Central memory CD8-positive, alpha-beta T cell (primary cell): ENCODE measurements around the gene DENND2C.

Experiments
- ATAC-seq: fragments of 150-1000 bp; cut with Tn5 transposase; replicated peaks from 2 replicates; pipeline ENCODE4 v1.10.0; 2022; ENCODE audit warnings: mild to moderate bottlenecking, moderate FRiP score, moderate number of reproducible peaks; ENCODE audit not compliant: poor library complexity, severe bottlenecking; ENCODE audit errors: extremely low read depth
- DNase-seq, 2 donors: peaks; one replicate each; pipeline ENCODE4 v3.0.0; 2021; ENCODE audit warnings: low spot score in 2 of 2
- H3K27ac Mint-ChIP-seq: one replicate; pipeline ENCODE4 v1.8.0; 2022; ENCODE audit warnings: low read depth, mild to moderate bottlenecking, moderate library complexity, mixed read lengths
- H3K27me3 Mint-ChIP-seq: one replicate; pipeline ENCODE4 v1.8.0; 2022; ENCODE audit warnings: mixed read lengths
- H3K36me3 Mint-ChIP-seq: one replicate; pipeline ENCODE4 v1.8.0; 2022; ENCODE audit warnings: mild to moderate bottlenecking, moderate library complexity, mixed read lengths; ENCODE audit not compliant: insufficient read depth
- H3K4me1 Mint-ChIP-seq: one replicate; pipeline ENCODE4 v1.8.0; 2022; ENCODE audit warnings: mixed read lengths
- H3K4me3 Mint-ChIP-seq: one replicate; pipeline ENCODE4 v1.8.0; 2022; ENCODE audit warnings: mild to moderate bottlenecking, moderate library complexity, mixed read lengths
- H3K9me3 Mint-ChIP-seq: one replicate; pipeline ENCODE4 v1.8.0; 2022; ENCODE audit warnings: mixed read lengths

DENND2C gene

DNA sequence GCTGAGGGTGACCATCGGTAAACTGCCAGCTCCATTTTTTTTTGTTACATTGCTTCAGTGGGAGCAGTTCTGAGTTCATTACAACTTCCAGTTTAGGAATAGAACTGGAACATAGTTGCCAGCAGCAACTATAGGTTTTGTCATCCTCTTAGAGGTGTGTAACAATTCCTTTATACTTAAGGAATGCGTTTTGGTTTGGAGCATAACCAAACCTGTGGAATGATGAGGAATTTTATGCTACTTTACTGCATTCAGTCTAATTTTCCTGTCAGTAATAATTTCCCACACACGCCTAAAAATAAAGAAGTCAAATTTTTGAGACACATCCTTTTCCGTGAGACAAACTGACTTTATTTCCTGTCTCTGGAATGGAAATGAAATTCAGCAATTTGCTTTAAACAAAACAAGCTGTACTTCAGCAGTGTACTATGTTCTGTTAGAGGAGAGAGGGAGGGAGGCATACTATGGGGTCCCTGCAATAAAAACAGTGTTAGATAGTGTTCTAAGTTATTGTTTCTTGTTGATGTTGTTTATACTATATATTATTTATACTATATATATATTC lies 30.3 kb upstream of the DENND2C start:
- H3K27ac Mint-ChIP-seq = no peak overlapping the region
- DNase-seq = no peak
- H3K27me3 Mint-ChIP-seq = peaks cover 17% of the 10 kb centered on the region
- no peaks in the 10 kb centered on the region for H3K9me3 Mint-ChIP-seq
- H3K36me3 Mint-ChIP-seq = peaks cover 11% of the 10 kb centered on the region
- no peaks in the 10 kb centered on the region for H3K4me1 Mint-ChIP-seq
- H3K4me3 Mint-ChIP-seq = no peak overlapping the region
- no peak for ATAC-seq

DNA sequence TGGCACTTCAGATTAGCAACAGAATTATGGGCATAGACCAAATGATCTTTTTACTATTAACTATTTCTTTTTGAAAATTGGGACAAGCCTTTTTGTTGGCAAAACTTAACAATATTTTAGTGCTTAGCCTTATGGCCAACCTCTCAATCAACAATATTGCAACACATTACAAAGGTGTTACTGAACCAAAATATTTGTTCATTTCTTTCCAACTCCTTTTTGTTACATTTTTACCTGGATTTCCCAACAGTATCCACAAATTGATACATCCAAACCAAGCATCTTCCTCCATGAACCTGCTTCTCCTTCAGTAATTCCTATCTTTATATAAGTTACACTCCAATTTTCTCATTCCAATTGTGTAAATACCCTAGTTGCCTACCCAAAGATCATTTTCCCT lies 27.0 kb upstream of the DENND2C start:
- peaks cover 20% of the 10 kb centered on the region for H3K27me3 Mint-ChIP-seq
- H3K27ac Mint-ChIP-seq = no peak overlapping the region
- ATAC-seq (no peak), DNase-seq (no peak)
- H3K4me3 Mint-ChIP-seq = no peak overlapping the region
- peaks cover 3% of the 10 kb centered on the region for H3K36me3 Mint-ChIP-seq
- no peaks in the 10 kb centered on the region for H3K4me1 Mint-ChIP-seq
- no peaks in the 10 kb centered on the region for H3K9me3 Mint-ChIP-seq

DNA sequence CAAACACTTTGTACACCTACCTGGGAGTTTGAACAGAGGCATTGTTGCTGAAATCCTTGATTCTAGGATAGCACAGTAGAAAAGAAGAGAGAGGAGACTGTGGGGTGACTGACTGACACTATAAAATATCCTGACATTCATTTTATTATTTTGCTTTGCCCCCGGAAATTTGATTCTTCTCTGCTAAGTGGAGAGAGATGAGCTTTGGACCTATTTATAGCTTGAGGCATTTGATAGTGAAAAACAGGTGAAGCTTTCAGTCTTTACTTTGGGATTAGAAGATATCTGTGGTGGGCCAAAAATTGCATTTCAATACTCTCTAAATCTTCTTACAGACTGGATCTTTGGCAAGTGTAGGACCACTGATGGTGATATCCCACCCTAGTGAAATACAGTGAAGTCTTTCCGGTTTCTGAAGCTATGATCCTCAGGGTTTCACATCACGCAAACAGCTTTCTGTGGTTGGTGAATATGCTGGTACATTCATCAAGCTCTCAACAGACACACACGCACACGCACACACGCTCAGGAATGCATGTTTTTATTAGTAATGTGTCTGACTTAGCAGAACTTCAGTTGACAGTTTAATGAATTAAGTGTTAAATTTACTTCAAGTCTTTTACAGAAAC lies 25.7 kb upstream of the DENND2C start, which contains the start of gene AMPD1:
AMPD1 (minus strand) TSS at position 117 of the 629 bp plus-strand sequence; CDS start at position 42, 75 bp downstream.
- no peak for DNase-seq
- H3K4me1 Mint-ChIP-seq = no peaks in the 10 kb centered on the region
- ATAC-seq = no peak
- H3K27ac Mint-ChIP-seq = no peak within 1 kb of the TSS
- peaks cover 3% of the 10 kb centered on the region for H3K36me3 Mint-ChIP-seq
- peaks cover 20% of the 10 kb centered on the region for H3K27me3 Mint-ChIP-seq
- H3K4me3 Mint-ChIP-seq = no peak within 1 kb of the TSS
- no peaks in the 10 kb centered on the region for H3K9me3 Mint-ChIP-seq

DNA sequence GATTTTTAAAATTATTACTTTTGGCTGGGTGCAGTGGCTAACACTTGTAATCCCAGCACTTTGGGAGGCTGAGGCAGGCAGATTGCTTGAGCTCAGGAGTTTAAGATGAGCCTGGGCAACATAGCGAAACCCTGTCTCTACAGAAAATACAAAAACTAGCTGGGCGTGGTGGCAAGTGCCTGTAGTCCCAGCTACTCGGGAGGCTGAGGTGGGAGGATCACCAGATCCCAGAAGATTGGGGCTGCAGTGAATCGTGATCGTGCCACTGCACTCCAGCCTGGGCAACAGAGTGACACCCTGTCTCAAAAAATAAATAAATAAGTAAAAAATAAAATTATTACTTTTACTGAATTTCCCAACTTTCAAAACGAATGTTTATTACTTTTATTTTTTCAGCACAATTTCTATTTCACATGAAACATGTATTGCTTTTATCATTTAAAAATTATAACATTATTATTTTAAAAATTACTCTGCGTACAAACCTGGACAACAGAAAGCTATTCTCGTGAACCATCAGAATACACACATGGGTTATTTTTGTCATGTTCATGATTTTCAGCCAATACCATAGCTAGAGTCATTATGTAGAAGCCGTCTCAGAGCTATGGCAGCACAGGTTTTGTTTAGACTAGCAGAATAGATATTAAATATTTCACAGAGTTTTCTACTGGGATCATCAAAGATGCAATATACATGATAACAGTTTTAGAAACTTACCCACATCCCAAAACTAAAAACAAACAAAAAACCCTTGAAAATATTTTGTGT lies 24.9 kb upstream of the DENND2C start:
- no peaks in the 10 kb centered on the region for H3K9me3 Mint-ChIP-seq
- peaks cover 20% of the 10 kb centered on the region for H3K27me3 Mint-ChIP-seq
- no peak overlapping the region for H3K4me3 Mint-ChIP-seq
- ATAC-seq (no peak), DNase-seq (no peak)
- H3K4me1 Mint-ChIP-seq = no peaks in the 10 kb centered on the region
- peaks cover 3% of the 10 kb centered on the region for H3K36me3 Mint-ChIP-seq
- no peak overlapping the region for H3K27ac Mint-ChIP-seq

DNA sequence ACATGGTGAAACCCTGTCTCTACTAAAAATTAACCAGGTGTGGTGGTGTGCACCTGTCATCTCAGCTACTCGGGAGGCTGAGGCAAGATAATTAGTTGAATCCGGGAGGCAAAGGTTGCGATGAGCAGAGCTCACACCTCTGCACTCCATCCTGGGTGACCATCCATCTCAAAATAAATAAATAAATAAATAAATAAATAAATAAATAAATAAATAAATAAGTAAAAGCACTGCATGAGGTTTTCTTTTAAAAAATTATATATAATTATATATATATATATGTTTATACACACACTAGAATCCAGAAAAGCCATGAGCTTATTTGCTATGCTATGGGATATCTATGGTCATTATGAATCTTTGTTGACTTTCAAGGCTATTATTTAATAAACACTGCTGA lies 23.1 kb upstream of the DENND2C start:
- no peaks in the 10 kb centered on the region for H3K4me1 Mint-ChIP-seq
- ATAC-seq = no peak
- H3K27ac Mint-ChIP-seq = no peak overlapping the region
- H3K36me3 Mint-ChIP-seq = peaks cover 3% of the 10 kb centered on the region
- peaks cover 35% of the 10 kb centered on the region for H3K27me3 Mint-ChIP-seq
- H3K4me3 Mint-ChIP-seq = no peak overlapping the region
- no peak for DNase-seq
- H3K9me3 Mint-ChIP-seq = no peaks in the 10 kb centered on the region

DNA sequence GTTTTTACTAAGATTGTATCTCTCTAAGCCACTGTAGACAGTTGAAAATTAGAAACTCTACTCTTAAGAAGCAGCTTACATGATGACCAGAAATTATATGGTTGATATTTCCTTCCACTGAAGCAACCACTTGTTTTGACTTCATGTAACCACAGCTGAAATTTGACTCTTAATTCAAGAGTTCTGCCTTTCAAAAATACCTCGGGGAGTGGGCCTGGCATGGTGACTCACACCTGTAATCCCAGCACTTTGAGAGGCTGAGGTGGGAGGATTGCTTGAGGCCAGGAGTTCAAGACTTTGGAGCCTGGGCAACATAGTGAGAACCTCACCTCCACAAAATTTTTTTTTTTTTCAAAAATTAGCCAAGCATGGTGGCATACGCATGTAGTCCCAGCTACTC lies 21.2 kb upstream of the DENND2C start:
- H3K4me3 Mint-ChIP-seq = no peak overlapping the region
- ATAC-seq (no peak), DNase-seq (no peak)
- H3K27ac Mint-ChIP-seq = no peak overlapping the region
- peaks cover 44% of the 10 kb centered on the region for H3K27me3 Mint-ChIP-seq
- no peaks in the 10 kb centered on the region for H3K4me1 Mint-ChIP-seq
- H3K9me3 Mint-ChIP-seq = no peaks in the 10 kb centered on the region
- H3K36me3 Mint-ChIP-seq = no peaks in the 10 kb centered on the region

DNA sequence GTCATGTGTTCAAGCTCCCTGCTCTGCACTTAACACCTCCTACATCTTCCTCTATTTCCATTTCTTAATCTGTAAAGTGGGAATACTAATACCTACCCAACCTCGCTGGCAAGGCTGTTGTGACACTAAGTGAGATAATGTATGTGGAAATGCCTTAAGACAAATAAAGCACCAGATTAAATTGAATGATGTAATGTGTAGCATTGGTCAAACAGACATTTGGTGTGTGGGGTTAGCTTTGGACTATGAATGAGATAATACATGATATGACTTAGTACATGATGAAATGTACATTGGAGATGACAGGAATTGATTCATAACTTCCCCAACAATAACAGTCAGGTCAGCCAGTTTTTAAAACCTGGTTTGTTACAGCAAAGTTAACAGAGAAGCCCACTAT lies 20.3 kb upstream of the DENND2C start:
- H3K27ac Mint-ChIP-seq = no peak overlapping the region
- no peaks in the 10 kb centered on the region for H3K36me3 Mint-ChIP-seq
- no peaks in the 10 kb centered on the region for H3K9me3 Mint-ChIP-seq
- ATAC-seq (no peak), DNase-seq (no peak)
- peaks cover 47% of the 10 kb centered on the region for H3K27me3 Mint-ChIP-seq
- H3K4me3 Mint-ChIP-seq = no peak overlapping the region
- no peaks in the 10 kb centered on the region for H3K4me1 Mint-ChIP-seq

DNA sequence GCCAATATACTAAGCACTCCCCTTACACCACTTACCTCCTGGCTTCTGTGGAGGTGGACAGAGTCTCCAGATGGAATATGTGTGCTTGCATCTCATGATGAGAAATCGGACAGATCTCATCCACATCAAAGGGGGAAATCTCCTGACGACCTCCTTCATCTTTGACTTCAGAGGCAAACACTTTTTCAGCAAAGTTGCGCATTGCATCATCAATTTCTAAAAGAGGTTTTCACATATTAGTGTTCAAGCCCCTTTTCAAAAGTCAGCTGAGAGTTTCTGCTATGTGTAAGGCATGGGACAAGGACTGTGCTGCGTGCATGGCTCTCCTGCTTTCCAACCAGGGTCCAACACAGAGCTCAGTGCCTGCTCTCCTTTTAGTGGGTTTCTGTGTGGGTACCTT lies 18.7 kb upstream of the DENND2C start:
- H3K36me3 Mint-ChIP-seq = no peaks in the 10 kb centered on the region
- H3K4me1 Mint-ChIP-seq = no peaks in the 10 kb centered on the region
- ATAC-seq (no peak), DNase-seq (no peak)
- no peaks in the 10 kb centered on the region for H3K9me3 Mint-ChIP-seq
- H3K27ac Mint-ChIP-seq = no peak overlapping the region
- no peak overlapping the region for H3K4me3 Mint-ChIP-seq
- peaks cover 59% of the 10 kb centered on the region for H3K27me3 Mint-ChIP-seq

DNA sequence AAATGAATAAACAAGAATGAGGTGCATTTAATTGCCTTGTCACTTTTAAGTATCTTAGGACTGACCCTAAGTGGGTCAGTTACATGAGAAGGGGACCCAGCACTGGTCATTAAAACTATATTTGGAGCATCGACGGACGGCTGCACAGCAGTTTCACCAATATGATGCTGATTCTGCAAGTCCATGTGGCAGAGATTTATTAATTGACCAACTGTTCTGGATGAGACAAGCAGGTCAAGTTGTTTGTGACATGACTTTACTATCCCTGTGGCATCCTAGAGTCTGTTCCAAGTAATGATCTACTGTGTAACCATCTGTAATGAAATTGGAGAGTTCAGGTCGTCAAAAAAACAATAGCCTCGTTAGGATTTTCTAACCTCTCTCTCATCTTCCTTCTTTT lies 16.0 kb upstream of the DENND2C start:
- Mint-ChIP-seq H3K4me3 (no peak overlapping the region), H3K27me3 (peaks cover 78% of the 10 kb centered on the region), H3K27ac (no peak overlapping the region), H3K36me3 (no peaks in the 10 kb centered on the region), H3K9me3 (no peaks in the 10 kb centered on the region), H3K4me1 (no peaks in the 10 kb centered on the region)
- DNase-seq = no peak
- no peak for ATAC-seq

DNA sequence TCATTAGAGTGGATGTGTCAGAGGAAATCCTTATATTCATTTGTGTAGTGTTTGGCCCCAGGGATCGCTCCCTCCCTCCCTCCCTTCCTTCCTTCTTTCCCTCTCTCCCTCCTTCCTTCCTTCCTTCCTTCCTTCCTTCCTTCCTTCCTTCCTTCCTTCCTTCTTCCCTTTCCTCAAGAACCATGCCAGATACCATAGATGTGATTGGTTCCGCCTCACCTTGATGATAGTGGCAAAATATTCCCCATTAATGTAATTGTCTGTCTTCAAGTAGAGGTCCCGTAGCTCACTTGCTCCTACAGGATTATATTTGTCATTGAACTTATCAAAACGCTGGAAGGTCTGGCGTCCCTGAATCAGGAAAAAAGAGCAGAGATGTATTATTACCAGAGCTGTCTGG lies 7.8 kb upstream of the DENND2C start:
- no peak for DNase-seq
- Mint-ChIP-seq H3K4me3 (no peak overlapping the region), H3K27me3 (peaks cover 72% of the 10 kb centered on the region), H3K9me3 (no peaks in the 10 kb centered on the region), H3K4me1 (no peaks in the 10 kb centered on the region), H3K27ac (no peak overlapping the region), H3K36me3 (no peaks in the 10 kb centered on the region)
- ATAC-seq = no peak

DNA sequence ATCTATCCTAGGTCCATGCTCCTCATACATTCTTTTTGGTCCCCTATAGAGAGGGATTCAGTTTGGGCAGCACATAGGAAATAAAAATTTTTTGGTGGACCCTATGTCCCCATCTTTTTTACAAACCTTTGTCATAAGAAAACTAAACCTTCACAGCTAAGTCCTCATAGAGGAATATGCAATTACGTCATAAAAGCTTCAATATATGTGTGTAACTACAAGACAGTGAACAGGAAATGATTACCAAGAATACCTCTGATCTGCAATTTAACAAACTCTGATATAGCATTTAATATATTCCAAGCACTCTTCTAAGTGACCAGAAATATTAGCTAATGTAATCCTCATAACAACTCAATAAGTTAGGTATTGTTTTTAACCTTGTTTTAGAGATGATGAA lies 6.3 kb upstream of the DENND2C start:
- peaks cover 61% of the 10 kb centered on the region for H3K27me3 Mint-ChIP-seq
- ATAC-seq = no peak

DNA sequence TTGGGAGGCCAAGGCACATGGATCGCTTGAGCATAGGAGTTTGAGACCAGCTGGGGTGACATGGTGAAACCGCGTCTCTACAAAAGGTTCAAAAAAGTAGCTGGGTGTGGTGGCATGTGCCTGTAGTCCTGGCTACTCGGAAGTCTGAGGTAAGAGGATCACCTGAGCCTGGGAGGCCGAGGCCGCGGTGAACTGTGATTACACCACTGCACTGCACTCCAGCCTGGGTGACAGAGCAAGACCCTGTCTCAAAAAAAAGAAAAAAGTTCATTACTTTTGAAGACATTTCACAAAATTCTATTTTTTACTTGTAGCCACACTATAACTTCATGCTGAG lies 2.1 kb upstream of the DENND2C start:
- Mint-ChIP-seq H3K27ac (no peak overlapping the region), H3K27me3 (peaks cover 31% of the 10 kb centered on the region), H3K36me3 (peaks cover 8% of the 10 kb centered on the region), H3K9me3 (no peaks in the 10 kb centered on the region), H3K4me1 (no peaks in the 10 kb centered on the region), H3K4me3 (no peak overlapping the region)
- DNase-seq (no peak), ATAC-seq (no peak)

More for the DNA sequence above, 6.3 kb upstream of the DENND2C start:
- H3K4me1 Mint-ChIP-seq = no peaks in the 10 kb centered on the region
- no peak overlapping the region for H3K4me3 Mint-ChIP-seq
- no peaks in the 10 kb centered on the region for H3K9me3 Mint-ChIP-seq
- no peaks in the 10 kb centered on the region for H3K36me3 Mint-ChIP-seq
- no peak overlapping the region for H3K27ac Mint-ChIP-seq
- no peak for DNase-seq
